DND-41 (cell line): ENCODE results near the gene SLC51A.

Experiments used
- ATAC-seq: fragments of 200-7000 bp; cut with Tn5 transposase; 3 replicates; pipeline ENCODE4 v1.9.1; 2021; ENCODE audit warnings: low read depth; ENCODE audit not compliant: insufficient read depth
- DNase-seq: peaks from one replicate; pipeline ENCODE4 v3.0.0-alpha.2; 2020
- H2AFZ ChIP-seq: 2 replicates; pipeline ENCODE4 v1.6.0; 2012; ENCODE audit warnings: low read depth, low read length
- H3K27ac ChIP-seq: 2 replicates; pipeline ENCODE4 v1.5.1; 2012; ENCODE audit warnings: low read length, inconsistent platforms
- H3K27me3 ChIP-seq: fragments of 200-600 bp; sonication (generic); 2 replicates; pipeline ENCODE4 v1.6.0; 2012; ENCODE audit warnings: low read length, mild to moderate bottlenecking, inconsistent platforms; ENCODE audit not compliant: insufficient read depth, poor library complexity
- H3K36me3 ChIP-seq: 2 replicates; pipeline ENCODE4 v1.5.1; 2012; ENCODE audit warnings: low read length, inconsistent platforms; ENCODE audit not compliant: insufficient read depth
- H3K4me1 ChIP-seq: 2 replicates; pipeline ENCODE4 v1.5.1; 2012; ENCODE audit warnings: mild to moderate bottlenecking, low read length; ENCODE audit not compliant: insufficient read depth
- H3K4me2 ChIP-seq: 2 replicates; pipeline ENCODE4 v1.6.0; 2012; ENCODE audit warnings: mild to moderate bottlenecking, moderate library complexity, low read length, inconsistent platforms; ENCODE audit not compliant: insufficient read depth
- H3K4me3 ChIP-seq, 2 experiments: fragments of 200-600 bp in 1 of 2; shearing (Covaris generic) in 1 of 2; 2 replicates each; pipeline ENCODE4 v1.5.1; 2012 to 2016; ENCODE audit warnings: inconsistent platforms in 2 of 2, low read length in 2 of 2, mild to moderate bottlenecking in 2 of 2, low read depth in 1 of 2, moderate library complexity in 1 of 2
- H3K79me2 ChIP-seq: 2 replicates; pipeline ENCODE4 v1.6.0; 2012; ENCODE audit warnings: low read length, inconsistent platforms; ENCODE audit not compliant: insufficient read depth
- H3K9ac ChIP-seq: 2 replicates; pipeline ENCODE4 v1.6.0; 2012; ENCODE audit warnings: low read depth, mild to moderate bottlenecking, inconsistent platforms, low read length, moderate library complexity
- H3K9me3 ChIP-seq: 2 replicates; pipeline ENCODE4 v1.5.1; 2012; ENCODE audit warnings: low read length, moderate library complexity, mild to moderate bottlenecking, inconsistent platforms; ENCODE audit not compliant: insufficient read depth, severe bottlenecking
- H4K20me1 ChIP-seq: 2 replicates; pipeline ENCODE4 v1.6.0; 2012; ENCODE audit warnings: low read length; ENCODE audit not compliant: insufficient read depth
- EZH2 ChIP-seq: IDR thresholded peaks from 3 replicates; pipeline ENCODE4 v1.6.1; 2012; ENCODE audit warnings: borderline replicate concordance, low read depth, mild to moderate bottlenecking, moderate library complexity, low read length, inconsistent platforms; ENCODE audit not compliant: severe bottlenecking
- TF ChIP-seq, protein P1 (sequence below): IDR thresholded peaks from 2 replicates; pipeline ENCODE4 v1.5.1; 2012; ENCODE audit warnings: borderline replicate concordance, low read length, moderate library complexity, mild to moderate bottlenecking; ENCODE audit not compliant: poor library complexity, severe bottlenecking; ENCODE audit errors: extremely low read depth

Gene SLC51A

DNA sequence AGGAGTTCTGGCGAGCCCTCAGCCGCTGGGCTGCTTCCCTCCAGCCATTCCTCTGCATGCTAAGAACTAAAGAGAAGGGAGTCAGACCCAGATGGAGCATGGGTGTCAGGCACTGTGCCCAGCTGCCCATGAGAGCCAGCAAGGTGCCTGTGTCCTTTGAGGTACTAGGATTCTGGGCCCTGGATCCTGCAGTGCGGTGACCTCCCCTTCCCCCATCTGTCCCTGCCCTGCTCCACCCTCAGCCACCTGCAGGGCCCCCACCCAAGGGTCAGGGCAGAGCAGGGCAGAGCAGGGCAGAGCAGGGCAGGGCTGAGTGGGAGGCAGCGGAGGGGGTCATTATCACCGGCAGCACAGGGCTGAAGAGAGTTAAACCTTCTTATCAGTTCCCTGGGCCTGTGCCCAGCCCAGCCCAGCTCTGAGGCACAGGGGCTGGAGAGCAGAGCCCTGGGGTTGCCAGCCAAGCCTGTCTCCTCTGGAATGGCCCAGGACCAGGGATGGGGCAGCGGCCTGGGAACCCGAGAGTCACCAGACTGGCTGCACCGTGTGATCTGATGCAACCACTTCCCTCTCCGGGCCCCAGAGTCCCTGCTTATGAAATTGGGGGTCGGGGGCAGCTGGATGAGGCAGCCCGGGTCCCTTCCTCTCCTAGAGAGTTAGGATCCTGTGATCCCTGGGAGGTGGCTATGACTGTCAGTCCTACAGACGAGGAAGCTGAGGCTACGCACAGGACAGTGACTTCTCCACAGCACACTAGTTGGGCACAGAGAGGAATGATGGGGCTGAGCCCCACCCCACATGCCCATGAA, 22.4 kb upstream of the SLC51A start:
- peaks cover 15% of the 10 kb centered on the region; the same call in 1 of the 2 replicates for H3K4me1 ChIP-seq
- no peaks in the 10 kb centered on the region for H3K9me3 ChIP-seq
- H2AFZ ChIP-seq: no peak overlapping the region
- ATAC-seq: no peak
- no peak for TF ChIP-seq EZH2
- TF ChIP-seq, protein P1, sequence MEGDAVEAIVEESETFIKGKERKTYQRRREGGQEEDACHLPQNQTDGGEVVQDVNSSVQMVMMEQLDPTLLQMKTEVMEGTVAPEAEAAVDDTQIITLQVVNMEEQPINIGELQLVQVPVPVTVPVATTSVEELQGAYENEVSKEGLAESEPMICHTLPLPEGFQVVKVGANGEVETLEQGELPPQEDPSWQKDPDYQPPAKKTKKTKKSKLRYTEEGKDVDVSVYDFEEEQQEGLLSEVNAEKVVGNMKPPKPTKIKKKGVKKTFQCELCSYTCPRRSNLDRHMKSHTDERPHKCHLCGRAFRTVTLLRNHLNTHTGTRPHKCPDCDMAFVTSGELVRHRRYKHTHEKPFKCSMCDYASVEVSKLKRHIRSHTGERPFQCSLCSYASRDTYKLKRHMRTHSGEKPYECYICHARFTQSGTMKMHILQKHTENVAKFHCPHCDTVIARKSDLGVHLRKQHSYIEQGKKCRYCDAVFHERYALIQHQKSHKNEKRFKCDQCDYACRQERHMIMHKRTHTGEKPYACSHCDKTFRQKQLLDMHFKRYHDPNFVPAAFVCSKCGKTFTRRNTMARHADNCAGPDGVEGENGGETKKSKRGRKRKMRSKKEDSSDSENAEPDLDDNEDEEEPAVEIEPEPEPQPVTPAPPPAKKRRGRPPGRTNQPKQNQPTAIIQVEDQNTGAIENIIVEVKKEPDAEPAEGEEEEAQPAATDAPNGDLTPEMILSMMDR: no peak
- H3K9ac ChIP-seq: no peak overlapping the region
- no peak overlapping the region for H3K4me2 ChIP-seq
- peak overlapping the region; percentile 51; the same call in 1 of the 2 replicates for H3K27ac ChIP-seq
- no peak overlapping the region for H3K4me3 ChIP-seq
- no peaks in the 10 kb centered on the region for H3K36me3 ChIP-seq
- no peaks in the 10 kb centered on the region for H3K27me3 ChIP-seq
- H3K79me2 ChIP-seq: no peaks in the 10 kb centered on the region
- no peak for DNase-seq
- no peaks in the 10 kb centered on the region for H4K20me1 ChIP-seq

DNA sequence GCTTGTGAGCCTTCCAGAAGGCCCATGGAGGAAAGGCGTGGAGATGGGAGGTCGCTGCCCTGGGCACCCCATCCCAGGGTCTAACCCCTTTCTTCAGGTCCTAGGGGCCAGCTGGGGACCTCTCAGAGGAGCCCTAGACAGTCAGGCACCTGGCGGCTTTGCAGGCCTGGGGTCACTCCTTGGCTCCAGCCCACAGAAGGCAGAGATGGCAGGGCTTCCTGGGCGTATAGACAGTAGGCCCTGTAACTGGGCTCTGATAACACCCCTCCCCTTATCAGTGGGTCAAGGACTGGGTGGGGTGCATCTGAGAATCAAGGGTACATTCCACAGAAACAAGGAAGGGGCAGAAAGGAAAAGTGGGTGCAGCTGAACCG, 21.8 kb upstream of the SLC51A start:
- H3K4me1 ChIP-seq: peaks cover 15% of the 10 kb centered on the region; the same call in 1 of the 2 replicates
- H3K36me3 ChIP-seq: no peaks in the 10 kb centered on the region
- no peak overlapping the region for H3K9ac ChIP-seq
- no peaks in the 10 kb centered on the region for H4K20me1 ChIP-seq
- TF ChIP-seq, protein P1: no peak
- TF ChIP-seq EZH2: no peak
- no peaks in the 10 kb centered on the region for H3K9me3 ChIP-seq
- no peak overlapping the region for H3K4me2 ChIP-seq
- H3K27ac ChIP-seq: peak overlapping the region; percentile 32; the same call in 1 of the 2 replicates
- no peak overlapping the region for H2AFZ ChIP-seq
- H3K27me3 ChIP-seq: no peaks in the 10 kb centered on the region
- no peak for DNase-seq
- no peak overlapping the region for H3K4me3 ChIP-seq
- no peaks in the 10 kb centered on the region for H3K79me2 ChIP-seq
- ATAC-seq: no peak

DNA sequence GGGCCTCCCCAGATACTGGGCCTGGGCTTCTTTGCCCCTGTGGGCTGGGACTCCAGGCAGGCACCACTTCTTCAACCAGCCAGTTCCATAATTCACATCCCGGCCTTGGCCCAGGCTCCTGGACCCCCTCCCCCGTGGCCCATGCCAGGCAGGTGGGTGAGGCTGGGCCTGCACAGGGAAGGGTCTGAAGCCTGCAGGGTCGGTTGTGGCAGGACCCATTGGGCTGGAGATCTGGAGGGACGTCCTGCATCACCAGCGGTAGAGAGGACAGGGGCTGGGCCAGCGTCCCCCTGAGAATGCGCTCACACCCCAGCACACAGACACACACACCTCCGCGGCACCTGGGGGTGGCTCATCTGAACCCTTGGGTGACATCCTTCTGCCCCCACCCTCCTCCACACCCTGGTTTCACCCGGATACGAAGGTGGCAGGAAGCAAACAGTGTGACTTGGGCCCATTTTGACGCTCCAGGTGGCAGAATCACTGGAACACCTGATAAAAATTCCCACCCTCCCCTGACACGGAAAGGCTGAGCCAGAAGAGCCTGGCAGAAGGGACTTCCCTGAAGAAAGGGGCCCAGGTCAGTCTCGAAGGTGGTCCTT, 20.6 kb upstream of the SLC51A start:
- H2AFZ ChIP-seq: no peak overlapping the region
- no peaks in the 10 kb centered on the region for H3K9me3 ChIP-seq
- H3K4me1 ChIP-seq: peaks cover 15% of the 10 kb centered on the region; the same call in 1 of the 2 replicates
- no peaks in the 10 kb centered on the region for H3K27me3 ChIP-seq
- no peak for DNase-seq
- no peak overlapping the region for H3K4me3 ChIP-seq
- peak overlapping the region; percentile 56; the same call in 1 of the 2 replicates for H3K27ac ChIP-seq
- no peaks in the 10 kb centered on the region for H3K79me2 ChIP-seq
- H3K36me3 ChIP-seq: no peaks in the 10 kb centered on the region
- 0 out of 2 replicates have a peak overlapping the region, but pooled peaks have one; percentile 5 for H3K9ac ChIP-seq
- H4K20me1 ChIP-seq: no peaks in the 10 kb centered on the region
- no peak for ATAC-seq
- H3K4me2 ChIP-seq: no peak overlapping the region
- TF ChIP-seq, protein P1: no peak
- no peak for TF ChIP-seq EZH2
